OCI-LY1 (cell line): ENCODE measurements around the gene SLC5A4.

Experiments
- H2AFZ ChIP-seq: fragments of 200-600 bp; sonication (generic), shearing (Covaris generic); 2 replicates; pipeline ENCODE4 v1.6.0; 2014; ENCODE audit warnings: antibody characterized with exemption, mild to moderate bottlenecking, low read length
- H3F3A ChIP-seq: fragments of 200-600 bp; sonication (generic), shearing (Covaris generic); 2 replicates; pipeline ENCODE4 v1.6.0; 2014; ENCODE audit warnings: mild to moderate bottlenecking, antibody characterized with exemption, low read length, moderate library complexity; ENCODE audit not compliant: insufficient read depth
- H3K27ac ChIP-seq: fragments of 200-600 bp; sonication (generic); 2 replicates; pipeline ENCODE4 v1.5.1; 2014; ENCODE audit warnings: low read length, mixed run types, mild to moderate bottlenecking, low read depth; ENCODE audit not compliant: poor library complexity, severe bottlenecking
- H3K27me3 ChIP-seq: fragments of 200-600 bp; sonication (generic); 2 replicates; pipeline ENCODE4 v1.6.0; 2014; ENCODE audit warnings: antibody characterized with exemption, mild to moderate bottlenecking, low read length, moderate library complexity; ENCODE audit not compliant: insufficient read depth
- H3K36me3 ChIP-seq: fragments of 200-600 bp; sonication (generic); 2 replicates; pipeline ENCODE4 v1.6.1; 2014; ENCODE audit warnings: mild to moderate bottlenecking, antibody characterized with exemption, low read length, moderate library complexity, mixed read lengths; ENCODE audit not compliant: insufficient read depth
- H3K4me1 ChIP-seq: fragments of 200-600 bp; sonication (generic); 2 replicates; pipeline ENCODE4 v1.5.1; 2014; ENCODE audit warnings: mild to moderate bottlenecking, low read length, moderate library complexity; ENCODE audit not compliant: insufficient read depth, severe bottlenecking
- H3K4me2 ChIP-seq: fragments of 200-600 bp; sonication (generic), shearing (Covaris generic); 2 replicates; pipeline ENCODE4 v1.6.1; 2014; ENCODE audit warnings: low read length
- H3K4me3 ChIP-seq: fragments of 200-600 bp; sonication (generic); 2 replicates; pipeline ENCODE4 v1.5.1; 2014; ENCODE audit warnings: low read length, low read depth, mild to moderate bottlenecking, mixed read lengths; ENCODE audit not compliant: poor library complexity, severe bottlenecking
- H3K79me2 ChIP-seq: fragments of 200-600 bp; shearing (Covaris generic); 2 replicates; pipeline ENCODE4 v1.6.1; 2016; ENCODE audit warnings: mixed run types, low read length, mixed read lengths; ENCODE audit not compliant: insufficient read depth
- H3K9ac ChIP-seq: fragments of 200-600 bp; sonication (generic), shearing (Covaris generic); 2 replicates; pipeline ENCODE4 v1.6.1; 2014; ENCODE audit warnings: mild to moderate bottlenecking, low read length, mixed read lengths
- H3K9me2 ChIP-seq: fragments of 200-600 bp; sonication (generic), shearing (Covaris generic); 2 replicates; pipeline ENCODE4 v1.6.1; 2014; ENCODE audit warnings: low read depth, mild to moderate bottlenecking, low read length, mixed read lengths
- H3K9me3 ChIP-seq: fragments of 200-600 bp; shearing (Covaris generic); 2 replicates; pipeline ENCODE4 v1.6.1; 2014; ENCODE audit warnings: low read length, mixed read lengths
- H4K20me1 ChIP-seq: fragments of 200-600 bp; sonication (generic), shearing (Covaris generic); 2 replicates; pipeline ENCODE4 v1.6.0; 2016; ENCODE audit warnings: mild to moderate bottlenecking, low read length; ENCODE audit not compliant: insufficient read depth
- EZH2 ChIP-seq: fragments of 200-600 bp; sonication (generic), shearing (Covaris generic); IDR thresholded peaks from 2 replicates; pipeline ENCODE4 v1.8.0; 2017; ENCODE audit warnings: borderline replicate concordance, mixed run types, mild to moderate bottlenecking, antibody characterized with exemption, low read length, moderate library complexity, mixed read lengths
- TF ChIP-seq, protein P1 (sequence below): fragments of 200-600 bp; sonication (generic), shearing (Covaris generic); IDR thresholded peaks from 2 replicates; pipeline ENCODE4 v1.5.1; 2017; ENCODE audit warnings: mild to moderate bottlenecking, antibody characterized with exemption, low read length, moderate library complexity, mixed read lengths

SLC5A4 gene

DNA sequence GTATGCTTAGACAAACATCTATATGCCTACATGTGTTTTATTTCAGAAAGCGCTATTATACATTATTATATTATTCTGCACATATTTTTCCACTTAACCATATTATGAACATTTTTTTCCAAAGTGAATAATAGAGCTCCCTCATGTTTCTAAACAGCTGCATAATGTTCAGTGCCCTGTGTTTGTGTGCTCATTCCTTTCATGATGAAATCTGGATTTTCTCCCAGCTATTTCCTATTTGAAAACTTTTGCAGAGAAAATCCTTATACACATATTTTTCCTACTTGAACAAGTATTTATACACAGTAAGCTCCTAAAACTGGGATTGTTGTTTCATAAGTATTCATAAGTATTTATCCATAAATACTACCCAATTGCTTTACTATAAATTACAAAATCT is 32.2 kb downstream of the SLC5A4 start:
- no peak overlapping the region for H3K4me2 ChIP-seq
- no peaks in the 10 kb centered on the region for H4K20me1 ChIP-seq
- no peaks in the 10 kb centered on the region for H3K27me3 ChIP-seq
- no peak overlapping the region for H3K9ac ChIP-seq
- H3K79me2 ChIP-seq: no peaks in the 10 kb centered on the region
- H3K4me3 ChIP-seq: no peak overlapping the region
- H3K9me2 ChIP-seq: no peaks in the 10 kb centered on the region
- no peak overlapping the region for H3K27ac ChIP-seq
- H3K4me1 ChIP-seq: no peaks in the 10 kb centered on the region
- H3F3A ChIP-seq: no peaks in the 10 kb centered on the region
- H3K36me3 ChIP-seq: no peaks in the 10 kb centered on the region
- H2AFZ ChIP-seq: no peak overlapping the region
- H3K9me3 ChIP-seq: no peaks in the 10 kb centered on the region
- TF ChIP-seq, protein P1, sequence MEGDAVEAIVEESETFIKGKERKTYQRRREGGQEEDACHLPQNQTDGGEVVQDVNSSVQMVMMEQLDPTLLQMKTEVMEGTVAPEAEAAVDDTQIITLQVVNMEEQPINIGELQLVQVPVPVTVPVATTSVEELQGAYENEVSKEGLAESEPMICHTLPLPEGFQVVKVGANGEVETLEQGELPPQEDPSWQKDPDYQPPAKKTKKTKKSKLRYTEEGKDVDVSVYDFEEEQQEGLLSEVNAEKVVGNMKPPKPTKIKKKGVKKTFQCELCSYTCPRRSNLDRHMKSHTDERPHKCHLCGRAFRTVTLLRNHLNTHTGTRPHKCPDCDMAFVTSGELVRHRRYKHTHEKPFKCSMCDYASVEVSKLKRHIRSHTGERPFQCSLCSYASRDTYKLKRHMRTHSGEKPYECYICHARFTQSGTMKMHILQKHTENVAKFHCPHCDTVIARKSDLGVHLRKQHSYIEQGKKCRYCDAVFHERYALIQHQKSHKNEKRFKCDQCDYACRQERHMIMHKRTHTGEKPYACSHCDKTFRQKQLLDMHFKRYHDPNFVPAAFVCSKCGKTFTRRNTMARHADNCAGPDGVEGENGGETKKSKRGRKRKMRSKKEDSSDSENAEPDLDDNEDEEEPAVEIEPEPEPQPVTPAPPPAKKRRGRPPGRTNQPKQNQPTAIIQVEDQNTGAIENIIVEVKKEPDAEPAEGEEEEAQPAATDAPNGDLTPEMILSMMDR: no peak

DNA sequence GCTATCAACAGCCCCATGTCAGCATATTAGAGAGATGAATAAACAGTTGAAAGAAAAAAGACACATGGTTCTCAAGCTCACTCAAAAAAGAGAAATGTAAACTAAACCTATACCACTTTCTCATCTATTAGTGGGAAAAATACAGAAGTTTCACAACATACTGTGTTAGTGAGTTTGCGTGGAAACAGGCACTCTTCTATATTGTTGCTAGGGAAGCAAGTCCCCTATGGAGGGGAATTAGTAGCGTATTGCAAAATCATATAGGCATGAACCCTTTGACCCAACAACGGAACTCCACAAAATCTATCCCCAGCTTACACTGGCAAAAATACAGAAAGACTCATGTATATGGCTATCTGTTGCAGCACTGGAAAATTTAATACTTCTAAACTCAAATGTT is 36.1 kb downstream of the SLC5A4 start:
- Histone ChIP-seq H3K4me2 (no peak overlapping the region), H3K27me3 (0 out of 2 replicates have a peak, but pooled peaks cover 6% of the 10 kb centered on the region), H3K27ac (no peak overlapping the region), H3K4me3 (no peak overlapping the region), H3F3A (no peaks in the 10 kb centered on the region), H4K20me1 (no peaks in the 10 kb centered on the region), H2AFZ (no peak overlapping the region), H3K9ac (no peak overlapping the region), H3K9me2 (no peaks in the 10 kb centered on the region), H3K79me2 (no peaks in the 10 kb centered on the region), H3K36me3 (no peaks in the 10 kb centered on the region), H3K4me1 (no peaks in the 10 kb centered on the region), H3K9me3 (no peaks in the 10 kb centered on the region)
- no peak for TF ChIP-seq EZH2
- TF ChIP-seq, protein P1: no peak

DNA sequence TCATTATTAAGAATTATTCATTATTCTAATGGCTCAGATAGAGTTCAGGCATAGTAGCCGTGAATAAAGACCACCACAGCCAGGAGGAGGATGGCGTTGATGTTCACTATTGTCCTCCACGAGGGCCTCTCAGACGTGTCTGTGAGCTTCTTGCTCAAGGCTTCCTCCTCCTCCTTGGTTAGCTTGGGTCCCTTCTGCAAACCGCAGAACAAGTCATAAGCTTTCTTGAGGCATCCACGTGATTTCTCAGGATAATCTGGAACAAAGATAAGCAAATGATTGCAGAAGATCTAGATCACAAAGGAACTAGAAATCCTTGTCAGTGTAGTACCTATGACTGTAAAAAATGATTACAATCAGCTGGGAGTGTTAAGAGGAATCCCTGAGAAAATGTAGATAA is 36.7 kb downstream of the SLC5A4 start:
- no peaks in the 10 kb centered on the region for H3K9me3 ChIP-seq
- no peaks in the 10 kb centered on the region for H3K79me2 ChIP-seq
- no peaks in the 10 kb centered on the region for H3F3A ChIP-seq
- no peaks in the 10 kb centered on the region for H3K4me1 ChIP-seq
- H3K36me3 ChIP-seq: no peaks in the 10 kb centered on the region
- H3K27me3 ChIP-seq: 0 out of 2 replicates have a peak, but pooled peaks cover 6% of the 10 kb centered on the region
- H3K27ac ChIP-seq: no peak overlapping the region
- no peak for TF ChIP-seq EZH2
- TF ChIP-seq, protein P1: no peak
- H3K9ac ChIP-seq: no peak overlapping the region
- no peak overlapping the region for H3K4me2 ChIP-seq
- no peaks in the 10 kb centered on the region for H4K20me1 ChIP-seq
- no peaks in the 10 kb centered on the region for H3K9me2 ChIP-seq
- no peak overlapping the region for H2AFZ ChIP-seq
- no peak overlapping the region for H3K4me3 ChIP-seq
